Activated CD8-positive, alpha-beta T cell treated with anti-CD3 and anti-CD28 coated beads, Interleukin-2, amount 10 ng/mL, durations not matched to agents 7 days and 5 days (primary cell): Measurements from ENCODE around the gene MRTFB. TPM values are rescaled to one million over a fixed set of nuclear protein-coding genes. Genes with fewer than 3 reads are reported as not detected.

Experiments
- ATAC-seq: fragments of 150-1000 bp; cut with Tn5 transposase; one replicate; pipeline ENCODE4 v1.10.0; 2021; ENCODE audit warnings: moderate library complexity
- CTCF ChIA-PET: fragments of 350-600 bp; sonication (Branson Sonifier 250); formaldehyde crosslinking; loops from one replicate; lab custom pipeline; 2021; ENCODE audit warnings: antibody characterized with exemption; lab: Charles Lee
- POLR2A ChIA-PET: fragments of 350-600 bp; sonication (Branson Sonifier 250); formaldehyde crosslinking; loops from one replicate; lab custom pipeline; 2021; ENCODE audit warnings: antibody characterized with exemption; lab: Charles Lee
- DNase-seq: peaks from one replicate; pipeline ENCODE4 v3.0.0-alpha.2; 2020
- H3K27ac Mint-ChIP-seq: one replicate; pipeline ENCODE4 v1.8.0; 2021; ENCODE audit warnings: mild to moderate bottlenecking, mixed read lengths
- H3K27me3 Mint-ChIP-seq: one replicate; pipeline ENCODE4 v1.8.0; 2021; ENCODE audit warnings: low read depth, mixed read lengths
- H3K36me3 Mint-ChIP-seq: one replicate; pipeline ENCODE4 v1.8.0; 2021; ENCODE audit warnings: low read depth, mixed read lengths
- H3K4me1 Mint-ChIP-seq: one replicate; pipeline ENCODE4 v1.8.0; 2021; ENCODE audit warnings: low read depth, mixed read lengths
- H3K4me3 Mint-ChIP-seq: one replicate; pipeline ENCODE4 v1.8.0; 2021; ENCODE audit warnings: mild to moderate bottlenecking, mixed read lengths
- H3K9me3 Mint-ChIP-seq: one replicate; pipeline ENCODE4 v1.8.0; 2022; ENCODE audit warnings: mixed read lengths; ENCODE audit not compliant: insufficient read depth
- total RNA-seq, 2 experiments: library from RNA; stranded (reverse); gene quantifications; one replicate each; pipeline ENCODE4 v1.2.3, GENCODE V29; 2021

The MRTFB gene
- total RNA-seq, 2 experiments from 2014 or later = 15.5 to 16.6 TPM

GRCh38 chr16:14097182-14097959, 26.3 kb downstream of the MRTFB start:
- POLR2A ChIA-PET = no interaction called here
- Mint-ChIP-seq H3K36me3 (no peaks in the 10 kb centered on the region), H3K4me3 (no peak overlapping the region), H3K9me3 (no peaks in the 10 kb centered on the region), H3K27ac (no peak overlapping the region), H3K27me3 (no peaks in the 10 kb centered on the region), H3K4me1 (peaks cover 9% of the 10 kb centered on the region)
- DNase-seq = no peak
- no peak for ATAC-seq
- CTCF ChIA-PET = no interaction called here

GRCh38 chr16:14098081-14098480, 27.0 kb downstream of the MRTFB start:
- ChIA-PET POLR2A (no interaction called here), CTCF (no interaction called here)
- Mint-ChIP-seq H3K36me3 (no peaks in the 10 kb centered on the region), H3K4me3 (no peak overlapping the region), H3K27ac (no peak overlapping the region), H3K4me1 (peaks cover 9% of the 10 kb centered on the region), H3K27me3 (no peaks in the 10 kb centered on the region), H3K9me3 (no peaks in the 10 kb centered on the region)
- ATAC-seq (no peak), DNase-seq (no peak)

DNA sequence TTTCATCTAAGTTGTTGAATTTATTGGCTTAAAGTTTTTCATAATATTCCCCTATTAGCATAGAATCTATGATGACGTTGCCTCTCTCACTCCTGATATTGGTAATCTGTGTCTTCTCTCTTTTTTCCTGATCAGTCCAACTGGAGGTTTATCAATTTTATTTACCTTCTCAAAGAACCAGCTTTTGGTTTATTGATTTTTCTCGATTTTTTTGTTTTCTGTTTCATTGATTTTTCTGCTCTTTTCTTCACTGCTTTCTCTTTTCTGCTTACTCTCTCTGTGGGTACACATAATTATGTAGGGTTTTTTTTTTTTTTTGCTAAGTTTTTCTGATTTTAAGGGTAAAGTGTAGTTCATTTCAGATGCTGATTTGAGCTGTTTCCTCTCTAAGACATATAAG, 29.7 kb downstream of the MRTFB start:
- Mint-ChIP-seq H3K27me3 (no peaks in the 10 kb centered on the region), H3K9me3 (no peaks in the 10 kb centered on the region), H3K36me3 (no peaks in the 10 kb centered on the region), H3K27ac (no peak overlapping the region), H3K4me3 (no peak overlapping the region), H3K4me1 (peaks cover 12% of the 10 kb centered on the region)
- CTCF ChIA-PET = interaction anchor here (1.0 to 1.5 kb wide), 2 partner anchors 16 to 181 kb away, joined by 3 to 6 read pairs; partner anchors contain the start of gene ERCC4
- DNase-seq = no peak
- ATAC-seq = no peak
- POLR2A ChIA-PET = no interaction called here

GRCh38 chr16:14101415-14101814, 30.3 kb downstream of the MRTFB start:
- ChIA-PET CTCF (interaction anchor here (1.0 to 1.5 kb wide), 2 partner anchors 17 to 182 kb away, joined by 3 to 6 read pairs; partner anchors contain the start of gene ERCC4), POLR2A (no interaction called here)
- no peaks in the 10 kb centered on the region for H3K27me3 Mint-ChIP-seq

DNA sequence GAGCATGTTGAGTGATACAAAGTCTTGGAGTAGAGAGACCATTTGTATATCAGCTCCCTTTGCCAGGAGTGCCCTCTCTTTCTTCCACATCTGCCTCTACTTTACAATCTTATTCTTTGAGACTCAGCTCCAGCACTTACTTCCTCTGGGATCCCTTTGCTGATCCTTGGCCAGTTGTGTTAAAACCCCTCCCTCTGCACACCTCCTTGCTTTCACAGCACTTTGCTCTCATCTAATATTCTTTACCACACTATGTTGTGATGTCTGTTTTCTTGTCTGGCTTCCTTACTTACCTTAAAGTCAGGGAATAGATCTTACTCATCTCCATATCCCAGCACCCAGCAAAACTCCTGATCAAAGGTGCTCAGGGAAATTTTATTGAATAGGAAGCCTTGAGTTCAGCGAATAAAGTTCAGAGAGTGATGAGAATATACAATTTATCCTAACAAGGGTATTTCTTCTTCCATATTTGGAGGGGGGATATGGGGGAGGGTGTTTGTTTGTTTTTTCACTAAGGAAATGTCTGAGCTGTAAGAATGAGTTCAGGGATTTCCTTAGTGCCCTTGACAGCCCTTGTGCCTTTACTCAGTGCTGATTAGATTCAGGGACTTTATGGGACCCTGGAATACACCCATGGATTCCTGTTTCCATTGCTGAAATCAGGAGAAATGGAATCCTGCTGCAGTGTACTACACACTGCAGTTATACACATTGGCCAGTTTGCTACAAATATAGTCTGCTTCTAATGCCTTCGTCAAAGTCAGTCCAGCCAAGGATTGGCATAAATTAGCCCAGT, 32.0 kb downstream of the MRTFB start:
- DNase-seq (no peak), ATAC-seq (no peak)
- ChIA-PET POLR2A (no interaction called here), CTCF (interaction anchor here (1.1 kb wide), 1 partner anchor 67 kb away, joined by 3 read pairs; no protein-coding TSS in a partner anchor)
- no peak overlapping the region for H3K4me3 Mint-ChIP-seq
- H3K27ac Mint-ChIP-seq = no peak overlapping the region
- no peaks in the 10 kb centered on the region for H3K9me3 Mint-ChIP-seq
- H3K36me3 Mint-ChIP-seq = no peaks in the 10 kb centered on the region
- peaks cover 12% of the 10 kb centered on the region for H3K4me1 Mint-ChIP-seq
- H3K27me3 Mint-ChIP-seq = no peaks in the 10 kb centered on the region

More at GRCh38 chr16:14101415-14101814, 30.3 kb downstream of the MRTFB start:
- no peaks in the 10 kb centered on the region for H3K36me3 Mint-ChIP-seq
- DNase-seq = no peak
- no peaks in the 10 kb centered on the region for H3K9me3 Mint-ChIP-seq
- peak; percentile 44 for ATAC-seq
- no peak overlapping the region for H3K4me3 Mint-ChIP-seq
- no peak overlapping the region for H3K27ac Mint-ChIP-seq
- peaks cover 12% of the 10 kb centered on the region for H3K4me1 Mint-ChIP-seq

- ChIA-PET POLR2A (no interaction called here), CTCF (no interaction called here)
- no peaks in the 10 kb centered on the region for H3K9me3 Mint-ChIP-seq
- H3K27me3 Mint-ChIP-seq = no peaks in the 10 kb centered on the region
- ATAC-seq (no peak), DNase-seq (no peak)
- H3K36me3 Mint-ChIP-seq = no peaks in the 10 kb centered on the region
- no peak overlapping the region for H3K4me3 Mint-ChIP-seq
- H3K27ac Mint-ChIP-seq = no peak overlapping the region
- peaks cover 12% of the 10 kb centered on the region for H3K4me1 Mint-ChIP-seq
These were observed 32.9 kb downstream of the MRTFB start for GRCh38 chr16:14104066-14104465.

DNA sequence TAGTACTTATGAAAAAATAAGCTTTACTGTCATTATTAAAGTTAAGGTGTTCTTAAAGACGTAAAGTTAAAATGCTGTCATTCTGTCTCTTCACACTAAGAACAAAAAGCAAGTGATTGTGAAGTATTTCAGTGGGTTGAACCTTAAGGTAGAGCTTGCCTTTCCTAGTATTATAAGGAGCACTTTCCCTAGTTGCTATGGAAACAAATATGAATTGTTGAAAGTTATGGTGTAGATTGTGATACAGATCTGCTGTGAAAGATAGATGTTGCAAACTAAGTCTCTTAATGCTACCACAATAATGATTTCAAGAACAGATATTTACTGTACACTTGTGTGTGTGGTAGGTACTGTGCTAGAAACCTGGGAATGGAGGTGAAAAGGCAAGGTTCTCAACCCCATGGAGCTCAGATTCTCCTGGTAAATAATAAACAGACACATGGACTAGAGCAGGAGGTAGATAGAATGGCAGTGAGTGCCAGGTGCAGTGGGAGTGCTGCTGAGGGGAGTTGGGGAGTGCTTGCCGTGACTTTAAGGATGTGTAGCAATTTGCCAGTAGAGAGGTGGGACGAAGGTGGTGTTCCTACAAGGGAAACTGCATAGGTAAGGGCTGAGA, 34.7 kb downstream of the MRTFB start:
- ChIA-PET CTCF (interaction anchor here (1.8 kb wide), 1 partner anchor 186 kb away, joined by 5 read pairs; the partner anchor contains the start of gene ERCC4), POLR2A (no interaction called here)
- no peak for DNase-seq
- H3K27ac Mint-ChIP-seq = no peak overlapping the region
- no peak for ATAC-seq
- H3K27me3 Mint-ChIP-seq = no peaks in the 10 kb centered on the region
- H3K4me1 Mint-ChIP-seq = peaks cover 22% of the 10 kb centered on the region
- no peaks in the 10 kb centered on the region for H3K9me3 Mint-ChIP-seq
- no peak overlapping the region for H3K4me3 Mint-ChIP-seq
- H3K36me3 Mint-ChIP-seq = no peaks in the 10 kb centered on the region

- H3K27me3 Mint-ChIP-seq = no peaks in the 10 kb centered on the region
- H3K27ac Mint-ChIP-seq = no peak overlapping the region
- no peak for DNase-seq
- ChIA-PET CTCF (interaction anchor here (1.8 kb wide), 1 partner anchor 187 kb away, joined by 5 read pairs; the partner anchor contains the start of gene ERCC4), POLR2A (no interaction called here)
- H3K9me3 Mint-ChIP-seq = no peaks in the 10 kb centered on the region
- no peak for ATAC-seq
- H3K4me3 Mint-ChIP-seq = no peak overlapping the region
- H3K4me1 Mint-ChIP-seq = peaks cover 16% of the 10 kb centered on the region
- H3K36me3 Mint-ChIP-seq = no peaks in the 10 kb centered on the region
These were observed 35.3 kb downstream of the MRTFB start for GRCh38 chr16:14106457-14106856.

DNA sequence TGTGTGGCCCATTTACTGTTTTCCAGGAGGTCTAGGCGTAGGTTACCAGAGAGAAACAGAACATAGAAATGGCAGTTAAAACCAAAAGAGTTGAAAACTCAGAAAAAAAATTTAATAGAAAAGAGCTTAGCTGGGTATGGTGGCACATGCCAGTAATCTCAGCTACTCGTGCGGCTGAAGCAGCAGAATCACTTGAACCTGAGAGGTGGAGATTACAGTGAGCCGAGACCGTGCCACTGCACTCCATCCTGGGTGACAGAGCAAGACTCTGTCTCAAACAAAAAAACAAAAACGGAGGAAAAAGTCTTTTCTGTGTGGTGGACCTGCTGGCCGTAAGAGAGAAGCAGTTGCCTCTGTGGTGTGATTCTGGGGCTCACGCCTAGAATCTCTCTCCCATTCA, 35.8 kb downstream of the MRTFB start:
- ChIA-PET CTCF (interaction anchor here (1.8 kb wide), 1 partner anchor 187 kb away, joined by 5 read pairs; the partner anchor contains the start of gene ERCC4), POLR2A (no interaction called here)
- no peaks in the 10 kb centered on the region for H3K36me3 Mint-ChIP-seq
- DNase-seq (no peak), ATAC-seq (no peak)
- no peaks in the 10 kb centered on the region for H3K9me3 Mint-ChIP-seq
- H3K27ac Mint-ChIP-seq = no peak overlapping the region
- peaks cover 12% of the 10 kb centered on the region for H3K4me1 Mint-ChIP-seq
- H3K27me3 Mint-ChIP-seq = no peaks in the 10 kb centered on the region
- no peak overlapping the region for H3K4me3 Mint-ChIP-seq

- no peaks in the 10 kb centered on the region for H3K27me3 Mint-ChIP-seq
- H3K36me3 Mint-ChIP-seq = no peaks in the 10 kb centered on the region
- no peak overlapping the region for H3K27ac Mint-ChIP-seq
- POLR2A ChIA-PET = no interaction called here
- ATAC-seq (no peak), DNase-seq (no peak)
- H3K9me3 Mint-ChIP-seq = no peaks in the 10 kb centered on the region
- CTCF ChIA-PET = no interaction called here
- H3K4me3 Mint-ChIP-seq = no peak overlapping the region
- peaks cover 10% of the 10 kb centered on the region for H3K4me1 Mint-ChIP-seq
These were observed 38.1 kb downstream of the MRTFB start for GRCh38 chr16:14109077-14109775.
